NCI-H524 (cell line): Measurements from ENCODE around the gene EPSTI1.
A peak's percentile ranks its signal among the peaks of the same experiment; 100 is the strongest.

Source experiments
- DNase-seq, 2 experiments: peaks; one replicate each; lab custom pipeline; 2025; lab: John Stamatoyannopoulos, UW

Gene EPSTI1

DNA sequence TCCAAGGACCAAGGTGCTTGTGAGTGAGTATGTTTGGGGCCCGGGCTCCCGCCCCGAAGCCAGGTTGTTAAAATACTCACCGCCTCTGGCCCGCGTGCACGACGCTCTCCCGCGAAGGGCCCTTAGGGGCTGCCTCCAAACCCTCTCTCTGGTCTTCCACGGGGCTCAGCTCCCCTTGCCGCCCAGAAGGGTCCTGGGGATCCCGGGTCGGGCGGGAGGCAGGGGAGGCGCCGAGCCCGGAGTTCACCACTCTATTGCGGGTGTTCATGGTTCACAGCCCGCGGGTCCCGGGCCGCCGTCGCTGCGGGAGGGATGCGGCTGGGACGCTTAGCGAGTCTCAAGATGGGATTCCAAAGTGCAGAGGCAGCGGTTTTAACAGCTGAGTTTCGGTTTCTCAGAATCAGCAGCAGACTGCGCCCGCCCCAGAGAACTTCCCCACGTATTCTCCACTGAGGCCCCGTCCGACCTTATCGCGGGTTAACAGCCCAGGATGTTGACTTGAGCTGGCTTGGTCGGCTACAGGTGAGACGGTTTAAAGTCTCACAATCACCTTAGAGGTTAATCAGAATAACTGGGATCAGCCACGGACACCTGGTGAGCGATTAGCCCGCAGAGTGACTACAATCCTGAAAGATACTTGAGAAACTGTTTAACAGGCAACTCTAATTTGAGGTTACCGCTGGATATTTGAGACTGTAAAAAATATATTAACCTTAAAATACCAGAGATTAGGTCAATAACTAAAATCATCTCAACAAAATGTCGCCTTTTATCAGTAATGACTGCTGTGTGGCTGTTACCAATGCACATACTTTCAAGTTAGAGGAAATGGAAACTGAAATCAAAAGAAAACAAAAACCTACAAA is at the start of gene EPSTI1:
EPSTI1 (minus strand) TSS at position 344 of the 866 bp plus-strand sequence; CDS start at position 268, 76 bp downstream.
- DNase-seq = peak in 1 of 2 experiments; percentile 44

GRCh38 chr13:43041369-43041921 is 49.4 kb upstream of the EPSTI1 start:
- no peak for DNase-seq

DNA sequence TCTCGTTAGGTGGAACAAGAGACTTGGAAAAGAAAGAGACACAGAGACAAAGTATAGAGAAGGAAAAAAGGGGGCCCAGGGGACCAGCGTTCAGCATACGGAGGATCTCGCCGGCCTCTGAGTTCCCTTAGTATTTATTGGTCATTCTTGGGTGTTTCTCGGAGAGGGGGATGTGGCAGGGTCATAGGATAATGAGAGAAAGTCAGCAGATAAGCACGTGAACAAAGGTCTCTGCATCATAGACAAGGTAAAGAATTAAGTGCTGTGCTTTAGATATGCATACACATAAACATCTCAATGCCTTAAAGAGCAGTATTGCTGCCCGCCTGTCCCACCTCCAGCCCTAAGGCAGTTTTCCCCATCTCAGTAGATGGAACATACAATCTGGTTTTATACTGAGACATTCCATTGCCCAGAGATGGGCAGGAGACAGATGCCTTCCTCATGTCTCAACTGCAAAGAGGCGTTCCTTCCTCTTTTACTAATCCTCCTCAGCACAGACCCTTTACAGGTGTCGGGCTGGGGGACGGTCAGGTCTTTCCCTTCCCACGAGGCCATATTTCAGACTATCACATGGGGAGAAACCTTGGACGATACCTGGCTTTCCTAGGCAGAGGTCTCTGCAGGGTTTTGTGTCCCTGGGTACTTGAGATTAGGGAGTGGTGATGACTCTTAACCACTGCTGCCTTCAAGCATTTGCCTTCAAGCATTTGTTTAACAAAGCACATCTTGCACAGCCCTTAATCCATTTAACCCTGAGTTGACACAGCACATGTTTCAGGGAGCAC is 48.7 kb upstream of the EPSTI1 start:
- DNase-seq = peak; percentile 48 to 80

DNA sequence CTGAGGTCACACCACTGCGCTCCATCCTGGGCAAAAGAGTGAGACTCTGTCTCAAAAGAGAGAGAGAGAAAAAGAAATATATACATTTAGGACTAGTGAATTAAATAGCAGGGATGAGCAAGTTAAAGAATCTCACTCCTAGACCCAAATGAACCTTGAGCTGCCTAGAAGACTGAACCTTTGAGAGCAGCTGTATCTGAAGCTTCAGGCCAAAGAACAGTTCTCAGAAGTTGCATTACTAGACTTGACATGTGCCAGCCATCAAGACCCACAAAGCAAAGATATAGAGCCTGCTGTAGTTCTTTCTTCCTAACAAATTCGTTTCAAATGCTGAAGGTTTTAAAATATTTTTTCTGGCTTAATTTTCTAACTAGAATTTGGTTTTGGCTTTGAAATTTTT is 47.9 kb upstream of the EPSTI1 start:
- no peak for DNase-seq

- no peak for DNase-seq
Measured at GRCh38 chr13:43036351-43037250, 44.6 kb upstream of the EPSTI1 start.

- DNase-seq = no peak
Measured at GRCh38 chr13:43033038-43033437, 41.0 kb upstream of the EPSTI1 start.

DNA sequence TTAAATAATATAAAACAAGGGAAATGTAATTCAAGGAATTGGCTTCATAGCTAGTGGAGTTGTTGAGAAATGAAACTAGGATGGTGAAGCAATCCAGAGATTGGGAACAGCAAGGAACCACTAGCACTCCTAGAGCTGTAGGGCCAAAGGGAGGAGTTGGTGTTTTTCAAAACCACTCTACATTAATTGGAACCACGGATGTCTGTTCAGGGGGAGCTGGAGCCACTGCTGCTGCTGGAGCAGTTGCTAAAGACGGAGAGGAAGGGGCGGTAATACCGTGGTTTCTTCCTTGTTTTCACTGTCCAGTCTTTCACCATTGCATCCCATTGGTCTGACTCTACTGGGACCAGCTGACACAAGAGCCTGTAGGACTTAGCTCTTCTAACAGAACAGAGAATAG is 39.8 kb upstream of the EPSTI1 start:
- no peak for DNase-seq

- DNase-seq = no peak
Measured at GRCh38 chr13:43030548-43030947, 38.5 kb upstream of the EPSTI1 start.

DNA sequence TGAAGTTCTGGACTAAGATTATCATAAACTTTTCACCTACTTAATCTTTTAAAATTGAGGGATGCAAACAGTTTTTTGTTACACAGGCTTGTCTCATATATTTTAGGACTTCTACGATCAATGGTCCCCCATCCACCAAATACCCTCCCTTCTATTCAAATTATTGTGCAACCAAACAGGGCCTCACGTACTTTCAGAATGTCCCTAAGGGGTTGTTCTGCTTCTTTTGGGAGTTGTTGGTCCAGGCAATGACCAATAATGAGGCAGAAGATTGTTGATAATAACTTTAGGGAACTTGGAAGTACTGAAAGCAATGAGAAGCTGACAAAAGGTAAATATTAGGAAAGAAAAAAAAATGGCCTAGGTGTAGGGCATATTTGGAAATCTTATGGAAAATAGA is 34.2 kb upstream of the EPSTI1 start:
- no peak for DNase-seq

DNA sequence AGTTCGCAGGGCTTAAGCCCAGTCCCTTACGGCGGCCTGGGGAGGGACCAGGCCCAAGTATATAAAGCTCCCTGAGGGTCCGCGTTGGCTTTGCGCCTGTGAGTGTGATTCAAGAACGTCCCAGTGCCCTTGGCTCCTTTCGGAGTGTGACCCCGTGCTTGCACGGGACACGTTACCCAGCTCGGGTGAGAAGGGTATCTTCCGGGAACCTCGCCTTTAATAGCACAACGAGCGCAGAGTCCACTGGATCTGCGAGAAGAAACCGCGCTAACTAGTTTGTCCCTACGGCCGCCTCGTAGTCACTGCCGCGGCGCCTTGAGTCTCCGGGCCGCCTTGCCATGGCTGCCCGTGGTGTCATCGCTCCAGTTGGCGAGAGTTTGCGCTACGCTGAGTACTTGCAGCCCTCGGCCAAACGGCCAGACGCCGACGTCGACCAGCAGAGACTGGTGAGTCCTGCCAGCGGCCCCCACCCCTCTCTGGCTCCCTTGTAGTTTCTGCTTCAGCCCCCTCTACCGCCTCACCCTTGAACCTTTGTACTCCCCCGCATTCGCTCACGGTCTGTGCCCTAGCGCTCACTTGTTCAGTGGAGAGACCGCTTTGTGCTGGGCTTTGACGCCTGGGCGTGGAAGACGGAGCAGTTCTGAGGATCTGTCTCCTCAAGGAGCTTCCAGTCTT is 31.4 kb upstream of the EPSTI1 start, which contains the start of gene DNAJC15:
DNAJC15 (plus strand) TSS at position 298 of the 675 bp plus-strand sequence; CDS start at position 339, 41 bp downstream.
- peak; percentile 66 to 77 for DNase-seq

DNA sequence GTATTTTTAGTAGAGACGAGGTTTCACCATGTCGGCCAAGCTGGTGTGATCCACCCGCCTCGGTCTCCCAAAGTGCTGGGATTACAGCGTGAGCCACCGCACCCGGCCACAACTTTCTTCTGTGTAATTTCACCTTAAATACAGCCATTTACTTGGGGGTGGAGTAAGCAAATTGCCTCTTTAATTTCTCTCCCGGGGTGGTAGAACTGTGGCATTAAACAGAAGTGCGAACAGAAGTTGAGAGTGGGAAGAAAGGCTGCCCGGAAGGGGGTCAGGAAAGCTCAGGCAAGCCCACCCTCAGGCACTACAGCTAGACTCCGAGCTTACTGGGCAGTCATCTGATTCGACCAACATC is 30.9 kb upstream of the EPSTI1 start:
- no peak for DNase-seq

DNA sequence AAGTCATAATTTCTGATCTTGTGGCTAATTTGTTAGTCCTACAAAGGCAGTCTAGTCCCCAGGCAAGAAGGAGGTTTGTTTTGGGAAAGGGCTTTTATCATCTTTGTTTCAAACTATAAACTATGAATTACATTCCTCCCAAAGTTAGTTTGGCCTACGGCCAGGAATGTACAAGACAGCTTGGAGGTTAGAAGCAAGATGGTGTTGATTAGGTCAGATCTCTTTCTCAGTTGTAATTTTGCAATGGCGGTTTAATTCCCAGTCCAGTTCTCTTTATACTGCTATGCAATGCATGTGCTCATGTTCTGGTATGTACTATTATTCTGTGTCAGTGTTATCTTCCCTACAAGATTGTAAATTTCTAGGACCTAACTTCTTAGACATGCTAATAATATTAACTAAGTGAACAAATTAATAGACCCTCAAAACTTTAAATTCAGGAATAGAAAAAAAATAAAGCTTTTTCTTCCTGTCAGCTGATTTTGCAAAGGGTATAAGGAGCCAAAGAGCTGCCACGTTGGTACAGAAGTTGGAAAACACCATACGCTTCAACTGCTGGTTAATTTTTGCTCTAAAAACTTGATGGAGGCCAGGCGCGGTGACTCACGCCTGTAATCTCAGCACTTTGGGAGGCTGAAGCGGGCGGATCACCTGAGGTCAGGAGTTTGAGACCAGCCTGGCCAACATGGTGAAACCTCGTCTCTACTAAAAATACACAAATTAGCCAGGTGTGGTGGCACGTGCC is 30.1 kb upstream of the EPSTI1 start:
- DNase-seq = no peak

DNA sequence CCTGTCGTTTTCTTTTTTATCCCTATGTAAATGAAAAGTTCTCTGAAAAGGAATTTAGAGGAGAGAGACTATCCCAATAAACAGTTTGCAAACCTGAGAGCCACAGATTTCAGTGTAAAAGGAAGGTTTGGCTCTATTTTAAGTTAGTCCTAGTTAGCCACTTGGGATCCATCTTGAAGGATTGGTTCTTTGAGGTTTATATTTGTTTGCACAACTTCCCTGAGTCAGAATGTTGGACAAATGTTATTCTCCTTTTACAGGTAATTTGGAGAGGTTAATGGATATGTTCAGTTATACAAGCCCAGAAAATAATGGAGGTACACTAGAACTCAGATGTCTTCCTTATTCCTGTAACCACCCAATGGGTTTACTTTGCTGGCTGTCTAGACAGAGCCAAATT is 28.8 kb upstream of the EPSTI1 start:
- no peak for DNase-seq

DNA sequence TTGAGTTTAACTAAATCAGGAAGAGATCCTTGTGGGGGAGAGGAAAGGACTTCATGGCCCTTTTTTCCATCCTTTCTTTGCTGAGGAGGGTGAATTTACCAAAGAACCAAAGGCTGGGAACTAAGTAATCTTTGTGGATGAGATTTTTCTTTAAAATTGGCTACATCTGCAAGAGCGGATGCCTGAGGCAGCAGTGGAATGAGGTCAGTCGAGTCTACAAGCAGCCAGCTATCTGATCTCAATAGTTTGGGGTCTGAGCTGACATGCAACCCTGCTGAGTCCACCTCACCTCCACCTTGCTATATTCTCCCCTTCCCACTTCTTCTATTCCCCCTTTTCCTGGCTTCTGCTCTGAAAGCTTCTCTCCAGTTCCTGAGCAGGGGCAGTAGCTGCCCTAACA is 27.8 kb upstream of the EPSTI1 start:
- DNase-seq = no peak

DNA sequence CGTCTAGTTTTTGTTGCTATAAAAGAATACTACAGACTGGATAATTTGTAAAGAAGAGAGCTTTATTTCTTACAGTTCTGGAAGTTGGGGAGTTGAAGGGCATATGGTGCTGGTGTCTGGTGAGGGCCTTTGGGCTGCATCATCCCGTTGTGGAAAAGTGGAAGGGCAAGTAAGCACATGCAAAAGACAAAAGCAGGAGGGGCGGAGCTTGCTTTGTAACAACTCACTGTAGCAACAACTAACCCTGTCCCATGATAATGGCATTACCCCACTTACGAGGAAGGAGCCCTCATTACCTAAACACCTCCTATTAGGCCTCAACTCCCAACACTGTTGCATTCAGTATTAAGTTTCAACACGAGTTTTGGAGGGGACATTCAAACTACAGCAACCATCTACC is 24.2 kb upstream of the EPSTI1 start:
- DNase-seq = no peak

GRCh38 chr13:43014162-43014561 is 22.1 kb upstream of the EPSTI1 start:
- DNase-seq = peak in 1 of 2 experiments; percentile 3

DNA sequence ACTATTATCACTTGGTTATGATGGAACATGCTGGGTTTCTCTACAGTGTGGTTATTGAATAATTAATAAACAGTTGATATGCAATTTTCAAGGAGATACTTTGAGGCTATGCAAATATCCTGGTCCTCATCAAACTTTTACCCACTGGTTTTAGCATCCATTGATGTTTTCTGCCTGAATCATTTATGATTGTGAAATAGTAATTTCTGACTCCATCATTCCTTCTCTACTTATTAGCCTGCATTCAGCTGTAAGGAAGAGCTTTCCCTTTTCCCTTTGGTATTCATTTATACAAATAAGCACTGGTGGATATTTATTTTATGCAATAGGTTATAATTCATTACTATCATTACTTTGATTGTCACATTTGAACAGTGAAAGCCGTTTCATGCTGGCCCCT is 17.5 kb upstream of the EPSTI1 start:
- DNase-seq = no peak

DNA sequence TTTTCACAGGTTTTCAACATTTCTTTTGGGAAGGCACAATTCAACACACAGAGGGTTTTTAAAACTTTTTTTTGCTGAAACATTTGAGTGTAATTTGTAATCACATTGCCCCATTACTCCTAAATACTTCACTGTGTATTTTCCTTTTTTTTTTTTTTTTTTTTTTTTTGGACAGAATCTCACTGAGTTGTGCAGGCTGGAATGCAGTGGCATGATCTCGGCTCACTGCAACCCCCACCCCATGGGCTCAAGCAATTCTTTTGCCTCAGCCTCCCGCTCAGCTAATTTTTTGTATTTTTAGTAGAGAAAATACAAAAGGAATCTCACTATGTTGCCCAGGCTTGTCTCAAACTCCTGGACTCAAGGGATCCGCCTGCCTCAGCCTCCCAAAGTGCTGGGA is 16.6 kb upstream of the EPSTI1 start:
- DNase-seq = no peak

DNA sequence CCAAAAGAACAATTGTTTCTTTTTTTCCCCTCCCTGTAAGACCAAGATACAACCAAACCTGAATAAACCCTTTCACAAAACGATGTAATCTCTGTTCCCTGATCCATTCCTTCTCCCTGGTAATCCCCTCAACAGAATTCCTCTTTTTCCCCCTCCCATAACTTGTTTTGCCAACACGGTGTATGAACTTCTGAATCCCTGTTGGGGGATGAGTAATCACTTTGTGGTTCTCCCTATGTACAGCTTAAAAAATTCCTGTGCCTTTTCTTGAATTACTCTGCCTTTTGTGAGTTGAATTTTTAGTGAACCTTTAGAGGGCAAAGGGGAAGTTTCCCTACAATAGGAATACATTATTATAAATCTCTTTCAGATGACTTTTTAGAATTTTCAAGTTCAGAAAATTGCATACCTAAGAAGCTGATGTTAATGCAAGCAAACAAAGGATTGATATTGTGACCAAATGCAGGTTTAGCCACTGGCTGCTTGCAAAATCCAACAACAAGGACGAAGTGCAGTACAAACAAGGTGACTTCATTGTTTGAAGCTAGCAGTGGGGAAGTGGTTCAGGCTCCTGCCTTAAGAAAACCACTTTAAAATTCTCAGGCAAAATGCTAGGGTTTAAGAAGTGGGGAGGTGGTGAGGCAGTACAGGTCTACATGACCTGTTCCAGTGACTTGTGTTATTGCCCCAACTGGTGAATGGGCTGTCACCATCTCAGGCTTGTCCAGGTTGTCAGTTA is 15.0 kb upstream of the EPSTI1 start:
- DNase-seq = no peak
